GM13977 (cell line): ENCODE results near the gene AFF3.

Experiments used
- DNase-seq: peaks from one replicate; pipeline ENCODE4 v3.0.0; 2012; ENCODE audit warnings: low spot score
- in situ Hi-C: fragments of 300-500 bp; cut with MboI; formaldehyde crosslinking; loops from one replicate; pipeline ENCODE4 v1.12.0; 2022; ENCODE audit warnings: low sequenced_read_pairs, low pct_unique_long_range_greater_than_20kb, mixed read lengths, inconsistent platforms; ENCODE audit not compliant: unreplicated experiment
- TF ChIP-seq, protein P1 (sequence below): IDR thresholded peaks from 2 replicates; pipeline ENCODE4 v1.5.1; 2012; ENCODE audit warnings: mild to moderate bottlenecking, control low read depth; ENCODE audit not compliant: insufficient read depth; ENCODE audit errors: extremely low read depth, missing control alignments

Gene AFF3

DNA sequence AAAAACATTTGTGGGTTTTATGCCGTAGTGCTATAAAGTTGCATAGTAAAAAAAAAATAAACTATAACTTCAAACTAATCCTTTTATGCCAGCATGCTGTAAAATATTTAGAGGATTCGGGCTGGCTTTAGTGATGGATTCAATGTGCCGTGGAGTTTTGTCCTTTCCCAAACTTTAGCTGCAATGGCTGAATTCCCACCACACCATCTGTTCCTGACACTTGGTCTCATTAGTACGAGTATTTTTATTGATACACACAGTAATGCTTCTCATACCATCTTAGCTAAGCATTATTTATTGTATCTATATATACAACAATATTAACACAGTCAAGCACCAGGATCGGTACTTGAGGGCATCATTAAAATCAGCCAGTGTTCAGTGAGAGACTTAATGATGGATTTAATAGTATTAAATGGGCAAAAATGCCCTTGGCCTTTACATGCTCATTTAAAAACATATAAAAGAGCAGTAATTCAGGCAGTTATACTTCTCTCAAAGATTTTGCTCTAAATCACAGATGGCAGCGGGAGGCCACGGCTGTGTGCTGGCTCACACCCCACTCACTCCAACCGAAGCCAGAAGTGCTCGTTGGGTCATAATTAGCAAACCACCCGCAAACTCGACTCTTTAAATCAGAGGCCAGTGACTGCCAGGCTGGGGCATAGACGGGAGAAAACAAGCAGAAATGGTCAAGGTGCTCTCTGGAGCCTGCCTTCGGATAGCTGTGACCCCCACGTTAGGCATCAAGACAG is 355.6 kb downstream of the AFF3 start:
- TF ChIP-seq, protein P1, sequence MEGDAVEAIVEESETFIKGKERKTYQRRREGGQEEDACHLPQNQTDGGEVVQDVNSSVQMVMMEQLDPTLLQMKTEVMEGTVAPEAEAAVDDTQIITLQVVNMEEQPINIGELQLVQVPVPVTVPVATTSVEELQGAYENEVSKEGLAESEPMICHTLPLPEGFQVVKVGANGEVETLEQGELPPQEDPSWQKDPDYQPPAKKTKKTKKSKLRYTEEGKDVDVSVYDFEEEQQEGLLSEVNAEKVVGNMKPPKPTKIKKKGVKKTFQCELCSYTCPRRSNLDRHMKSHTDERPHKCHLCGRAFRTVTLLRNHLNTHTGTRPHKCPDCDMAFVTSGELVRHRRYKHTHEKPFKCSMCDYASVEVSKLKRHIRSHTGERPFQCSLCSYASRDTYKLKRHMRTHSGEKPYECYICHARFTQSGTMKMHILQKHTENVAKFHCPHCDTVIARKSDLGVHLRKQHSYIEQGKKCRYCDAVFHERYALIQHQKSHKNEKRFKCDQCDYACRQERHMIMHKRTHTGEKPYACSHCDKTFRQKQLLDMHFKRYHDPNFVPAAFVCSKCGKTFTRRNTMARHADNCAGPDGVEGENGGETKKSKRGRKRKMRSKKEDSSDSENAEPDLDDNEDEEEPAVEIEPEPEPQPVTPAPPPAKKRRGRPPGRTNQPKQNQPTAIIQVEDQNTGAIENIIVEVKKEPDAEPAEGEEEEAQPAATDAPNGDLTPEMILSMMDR = no peak
- DNase-seq = no peak
- in situ Hi-C loops = no loop called here

DNA sequence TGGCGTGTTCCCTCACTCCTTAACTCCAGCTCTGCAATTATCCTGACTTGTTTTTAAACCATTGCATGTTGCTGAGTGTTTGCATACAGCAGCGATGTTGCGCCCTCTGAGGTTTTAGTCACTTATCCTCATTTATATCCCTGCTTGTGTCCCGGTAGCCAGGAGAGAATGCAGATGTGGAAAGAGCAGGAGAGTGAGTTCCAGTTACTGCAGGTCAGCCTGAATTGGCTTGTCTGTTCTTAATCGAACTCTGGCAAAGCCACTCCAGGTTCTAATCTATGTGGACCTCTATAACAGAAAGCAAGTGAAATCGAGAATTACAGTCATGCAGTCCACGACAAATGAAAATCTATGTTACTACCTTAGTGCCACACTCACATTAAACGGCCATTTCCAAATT is 357.4 kb downstream of the AFF3 start:
- in situ Hi-C loops = no loop called here
- no peak for DNase-seq
- TF ChIP-seq, protein P1 = no peak

DNA sequence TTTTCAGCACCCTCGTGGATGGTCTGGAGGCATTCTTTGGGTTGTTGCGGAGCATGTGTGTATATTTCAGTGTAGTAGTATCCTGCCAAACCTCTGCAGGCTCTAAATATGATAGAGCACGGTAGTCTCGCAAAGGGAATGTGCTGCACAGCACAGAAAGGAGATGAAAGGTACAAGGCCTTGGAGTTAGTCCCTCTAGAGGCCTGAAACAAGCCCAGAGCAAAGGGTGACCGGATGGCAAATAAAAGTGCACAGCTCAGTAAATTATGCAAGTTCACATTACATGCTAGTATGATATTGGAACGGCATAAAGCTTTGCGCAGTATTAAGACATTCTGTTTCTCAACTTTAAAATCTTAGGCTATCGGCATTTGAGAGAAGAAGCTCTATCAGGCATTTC is 358.1 kb downstream of the AFF3 start:
- TF ChIP-seq, protein P1 = no peak
- in situ Hi-C loops = no loop called here
- DNase-seq = no peak

DNA sequence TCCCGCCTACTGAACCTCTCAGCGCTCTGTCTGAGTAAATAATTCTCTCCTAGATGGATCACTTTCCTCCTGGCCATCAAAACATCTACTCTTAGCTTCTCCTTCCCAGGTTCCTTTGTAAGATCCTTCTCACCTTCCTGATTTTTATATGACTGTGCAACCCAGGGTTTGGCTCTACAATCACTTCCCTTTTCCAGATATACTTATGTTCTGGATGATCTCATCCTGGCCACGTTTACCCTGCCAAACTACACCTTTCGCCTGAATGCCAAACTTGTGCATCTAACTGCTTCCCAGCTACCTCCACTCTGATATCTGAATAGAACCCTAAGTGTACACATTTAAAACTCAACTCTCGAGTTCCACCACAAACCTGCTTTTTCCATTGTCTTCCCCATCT is 362.1 kb downstream of the AFF3 start:
- no peak for DNase-seq

DNA sequence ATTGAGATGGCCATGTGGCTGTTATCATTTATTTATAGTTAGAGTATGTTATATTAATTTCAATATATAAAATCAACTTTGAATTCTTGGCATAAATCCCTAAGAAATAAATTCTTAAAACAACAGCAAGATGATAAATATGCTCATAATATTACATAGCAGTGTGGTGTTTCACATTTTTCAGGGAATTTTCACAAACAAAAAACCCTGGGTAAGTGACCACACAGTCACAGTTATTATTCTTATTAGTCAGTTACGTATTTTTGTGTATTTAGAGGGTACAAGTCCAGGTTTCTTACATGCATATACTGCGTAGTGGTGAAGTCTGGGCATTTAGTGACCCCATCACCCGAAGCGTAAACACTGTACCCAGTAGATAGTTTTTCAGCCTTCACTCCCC is 363.1 kb downstream of the AFF3 start:
- in situ Hi-C loops = no loop called here
- TF ChIP-seq, protein P1 = no peak
- DNase-seq = no peak

More for the DNA sequence above, 362.1 kb downstream of the AFF3 start:
- TF ChIP-seq, protein P1 = no peak
- in situ Hi-C loops = no loop called here

DNA sequence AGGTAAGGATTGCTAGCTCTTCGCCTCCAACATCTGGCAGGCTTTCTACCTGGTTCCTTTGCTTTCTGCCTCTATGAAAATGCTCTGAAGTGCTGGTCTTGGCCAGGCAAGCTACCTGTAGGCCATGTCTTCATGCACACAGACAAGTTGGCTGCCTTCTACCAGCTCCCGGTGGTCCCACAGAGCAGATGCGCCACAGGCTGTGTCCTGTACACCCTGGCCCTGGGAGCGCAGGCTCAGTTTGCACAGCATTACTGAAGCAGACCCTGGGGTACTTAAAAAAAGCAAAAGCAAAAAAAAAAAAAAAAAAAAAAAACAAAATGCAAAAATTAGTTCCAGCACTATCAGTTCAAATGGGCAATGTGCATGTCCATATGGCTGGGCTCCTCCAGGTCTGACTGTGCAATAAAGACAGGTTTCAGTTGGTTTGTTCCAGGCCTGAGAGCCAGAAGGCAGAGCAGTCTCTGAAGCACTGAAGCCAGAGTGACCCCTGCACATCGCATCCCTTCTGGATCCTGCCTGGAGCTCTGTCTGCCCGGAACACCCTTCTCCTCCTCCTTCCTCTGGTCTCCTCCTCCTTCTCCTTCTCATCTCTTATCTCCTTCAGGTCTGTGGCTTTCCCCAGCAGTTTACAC is 364.6 kb downstream of the AFF3 start:
- TF ChIP-seq, protein P1 = no peak
- no peak for DNase-seq
- in situ Hi-C loops = no loop called here
